ENCODE results near the gene KNSTRN.

KNSTRN gene

GRCh38 chr15:40367371-40367685, 15.2 kb upstream of the KNSTRN start:
- no peak for DNase-seq

DNA sequence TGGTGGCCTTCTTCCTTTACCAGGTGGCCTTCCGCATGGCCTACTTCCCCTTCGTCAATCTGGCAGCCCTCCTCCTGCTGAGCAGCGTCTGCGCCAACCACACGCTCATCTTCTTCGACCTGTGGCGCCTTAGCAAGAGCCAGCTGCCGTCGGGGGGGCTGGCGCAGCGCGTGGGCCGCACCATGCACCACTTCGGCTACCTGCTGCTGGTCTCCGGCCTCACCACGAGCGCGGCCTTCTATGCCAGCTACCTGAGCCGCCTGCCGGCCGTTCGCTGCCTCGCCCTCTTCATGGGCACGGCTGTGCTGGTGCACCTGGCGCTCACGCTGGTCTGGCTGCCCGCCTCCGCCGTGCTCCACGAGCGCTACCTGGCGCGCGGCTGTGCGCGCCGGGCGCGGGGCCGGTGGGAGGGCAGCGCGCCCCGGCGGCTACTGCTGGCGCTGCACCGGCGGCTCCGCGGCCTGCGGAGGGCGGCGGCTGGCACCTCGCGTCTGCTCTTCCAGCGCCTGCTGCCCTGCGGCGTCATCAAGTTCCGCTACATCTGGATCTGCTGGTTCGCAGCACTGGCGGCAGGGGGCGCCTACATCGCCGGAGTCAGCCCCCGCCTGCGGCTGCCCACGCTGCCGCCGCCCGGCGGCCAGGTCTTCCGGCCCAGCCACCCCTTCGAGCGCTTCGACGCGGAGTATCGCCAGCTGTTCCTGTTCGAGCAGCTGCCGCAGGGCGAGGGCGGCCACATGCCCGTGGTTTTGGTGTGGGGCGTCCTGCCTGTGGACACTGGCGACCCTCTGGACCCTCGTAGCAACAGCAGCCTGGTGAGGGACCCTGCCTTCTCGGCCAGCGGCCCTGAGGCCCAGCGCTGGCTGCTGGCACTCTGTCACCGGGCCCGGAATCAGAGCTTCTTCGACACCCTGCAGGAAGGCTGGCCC, 14.6 kb upstream of the KNSTRN start:
- DNase-seq: peak; percentile 76

DNA sequence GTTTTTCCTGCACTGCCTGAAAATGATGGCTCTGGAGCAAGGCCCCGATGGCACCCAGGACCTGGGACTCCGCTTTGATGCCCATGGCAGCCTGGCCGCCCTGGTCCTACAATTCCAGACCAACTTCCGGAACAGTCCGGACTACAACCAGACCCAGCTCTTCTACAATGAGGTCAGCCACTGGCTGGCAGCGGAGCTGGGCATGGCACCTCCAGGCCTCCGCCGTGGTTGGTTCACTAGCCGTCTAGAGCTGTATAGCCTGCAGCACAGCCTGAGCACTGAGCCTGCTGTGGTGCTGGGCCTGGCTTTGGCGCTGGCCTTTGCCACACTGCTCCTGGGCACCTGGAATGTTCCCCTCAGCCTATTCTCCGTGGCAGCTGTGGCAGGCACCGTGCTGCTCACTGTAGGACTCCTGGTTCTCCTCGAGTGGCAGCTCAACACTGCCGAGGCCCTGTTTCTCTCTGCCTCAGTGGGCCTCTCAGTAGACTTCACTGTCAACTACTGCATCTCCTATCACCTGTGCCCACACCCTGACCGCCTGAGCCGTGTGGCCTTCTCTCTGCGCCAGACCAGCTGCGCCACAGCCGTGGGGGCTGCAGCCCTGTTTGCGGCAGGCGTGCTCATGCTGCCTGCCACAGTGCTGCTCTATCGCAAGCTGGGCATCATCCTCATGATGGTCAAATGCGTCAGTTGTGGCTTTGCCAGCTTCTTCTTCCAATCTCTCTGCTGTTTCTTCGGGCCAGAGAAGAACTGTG, 13.6 kb upstream of the KNSTRN start:
- no peak for DNase-seq

GRCh38 chr15:40369474-40369869, 13.0 kb upstream of the KNSTRN start:
- no peak for DNase-seq

GRCh38 chr15:40369971-40370370, 12.6 kb upstream of the KNSTRN start:
- no peak for DNase-seq

DNA sequence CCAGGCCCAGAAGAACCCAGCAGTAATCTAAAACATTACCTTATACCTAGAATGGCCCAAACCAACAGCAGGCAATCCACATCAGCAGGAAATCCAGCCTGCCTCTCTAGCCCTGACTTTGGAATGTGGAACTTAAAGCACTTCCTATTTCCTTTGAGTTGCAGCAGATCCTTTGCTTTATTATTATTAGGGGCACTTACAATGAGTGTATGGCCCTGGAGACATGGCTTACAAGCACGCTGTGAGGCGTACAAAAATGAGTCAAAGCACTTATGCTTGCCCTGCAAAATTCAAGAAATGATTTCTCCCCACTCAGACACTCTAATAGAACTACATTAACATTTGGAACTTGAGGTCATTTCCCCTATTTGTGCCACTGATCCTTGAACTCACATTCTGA, 9.5 kb upstream of the KNSTRN start:
- no peak for DNase-seq

GRCh38 chr15:40377606-40378005, 4.9 kb upstream of the KNSTRN start:
- DNase-seq: no peak

GRCh38 chr15:40379374-40379773, 3.1 kb upstream of the KNSTRN start:
- DNase-seq: no peak

GRCh38 chr15:40379853-40380252, 2.7 kb upstream of the KNSTRN start:
- peak; percentile 56 for DNase-seq

- no peak for DNase-seq
Observed at GRCh38 chr15:40380636-40381035, 1.9 kb upstream of the KNSTRN start.

GRCh38 chr15:40381818-40382529, 547 bp upstream of the KNSTRN start:
- no peak for DNase-seq

- no peak for DNase-seq
Observed at GRCh38 chr15:40386480-40386879, 4.0 kb downstream of the KNSTRN start.

DNA sequence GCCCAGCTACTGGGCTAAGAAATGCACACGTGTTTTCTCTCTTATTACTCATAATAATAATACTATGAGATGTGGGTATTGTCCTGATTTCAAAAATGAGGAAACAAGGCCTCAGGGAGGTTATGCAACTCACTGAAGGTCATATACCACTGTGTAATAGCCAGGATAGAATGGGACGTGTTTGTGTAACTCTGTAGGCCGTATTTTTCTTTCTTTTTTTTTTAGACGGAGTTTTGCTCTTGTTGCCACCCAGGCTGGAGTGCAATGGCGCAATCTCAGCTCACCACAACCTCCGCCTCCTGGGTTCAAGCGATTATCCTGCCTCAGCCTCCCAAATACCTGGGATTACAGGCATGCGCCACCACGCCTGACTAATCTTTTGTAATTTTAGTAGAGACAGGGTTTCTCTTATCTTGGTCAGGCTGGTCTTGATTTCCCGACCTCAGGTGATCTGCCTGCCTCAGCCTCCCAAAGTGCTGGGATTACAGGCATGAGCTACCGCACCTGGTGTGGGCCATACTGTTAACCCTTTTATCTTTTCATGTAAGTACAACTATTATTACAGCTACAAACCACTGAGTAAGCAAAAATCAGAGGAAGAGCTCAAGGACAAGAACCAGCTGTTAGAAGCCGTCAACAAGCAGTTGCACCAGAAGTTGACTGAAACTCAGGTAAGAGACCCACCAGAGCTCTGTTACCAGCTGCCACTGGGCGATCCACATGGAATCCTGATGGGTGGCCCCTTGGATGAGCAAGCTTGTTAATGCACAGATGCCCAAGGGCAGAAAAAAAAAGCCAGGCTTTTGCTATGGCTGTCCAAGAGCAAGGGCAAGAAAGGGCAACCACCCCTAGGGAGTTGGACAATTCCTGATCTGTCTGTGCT, 6.7 kb downstream of the KNSTRN start:
- no peak for DNase-seq

- DNase-seq: no peak
Observed at GRCh38 chr15:40389824-40390595, 7.5 kb downstream of the KNSTRN start.

- no peak for DNase-seq
Observed at GRCh38 chr15:40392986-40393948, 10.7 kb downstream of the KNSTRN start.

- no peak for DNase-seq
Observed at GRCh38 chr15:40397688-40398412, 15.3 kb downstream of the KNSTRN start.

DNA sequence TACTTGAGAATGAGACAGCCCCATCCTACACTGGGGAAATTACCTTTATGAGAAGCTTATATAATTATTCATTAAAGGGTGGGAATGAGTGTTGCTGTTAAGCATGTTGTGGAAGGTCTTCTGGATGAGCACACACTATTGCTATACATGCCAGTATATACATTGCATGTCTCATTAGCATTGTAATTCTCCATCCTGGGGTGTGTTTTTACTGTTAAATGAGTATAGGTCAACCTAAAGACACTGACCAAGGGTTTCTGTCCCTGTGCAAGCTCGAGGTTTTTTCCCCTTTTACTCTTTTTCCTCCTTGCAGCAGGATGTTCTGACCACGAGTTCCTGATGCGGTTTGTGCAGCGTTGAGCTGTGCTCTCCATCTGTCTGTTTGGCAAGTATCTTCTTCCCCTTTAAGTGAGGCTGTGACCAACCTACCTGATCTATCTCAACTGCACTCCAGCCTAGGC, 15.9 kb downstream of the KNSTRN start:
- no peak for DNase-seq

DNA sequence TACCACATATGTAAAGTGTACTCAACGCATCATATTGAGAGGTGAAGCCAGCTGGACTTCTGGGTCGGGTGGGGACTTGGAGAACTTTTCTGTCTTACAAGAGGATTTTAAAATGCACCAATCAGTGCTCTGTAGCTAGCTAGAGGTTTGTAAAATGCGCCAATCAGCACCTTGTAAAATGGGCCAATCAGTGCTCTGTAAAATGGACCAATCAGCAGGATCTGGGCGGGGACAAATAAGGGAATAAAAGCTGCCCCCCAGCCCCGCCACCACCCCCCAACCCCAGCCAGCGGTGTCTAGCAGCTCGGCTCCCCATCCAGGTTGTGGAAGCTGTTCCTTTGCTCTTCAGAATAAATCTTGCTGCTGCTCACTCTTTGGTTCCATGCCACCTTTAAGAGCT, 16.8 kb downstream of the KNSTRN start:
- DNase-seq: no peak

DNA sequence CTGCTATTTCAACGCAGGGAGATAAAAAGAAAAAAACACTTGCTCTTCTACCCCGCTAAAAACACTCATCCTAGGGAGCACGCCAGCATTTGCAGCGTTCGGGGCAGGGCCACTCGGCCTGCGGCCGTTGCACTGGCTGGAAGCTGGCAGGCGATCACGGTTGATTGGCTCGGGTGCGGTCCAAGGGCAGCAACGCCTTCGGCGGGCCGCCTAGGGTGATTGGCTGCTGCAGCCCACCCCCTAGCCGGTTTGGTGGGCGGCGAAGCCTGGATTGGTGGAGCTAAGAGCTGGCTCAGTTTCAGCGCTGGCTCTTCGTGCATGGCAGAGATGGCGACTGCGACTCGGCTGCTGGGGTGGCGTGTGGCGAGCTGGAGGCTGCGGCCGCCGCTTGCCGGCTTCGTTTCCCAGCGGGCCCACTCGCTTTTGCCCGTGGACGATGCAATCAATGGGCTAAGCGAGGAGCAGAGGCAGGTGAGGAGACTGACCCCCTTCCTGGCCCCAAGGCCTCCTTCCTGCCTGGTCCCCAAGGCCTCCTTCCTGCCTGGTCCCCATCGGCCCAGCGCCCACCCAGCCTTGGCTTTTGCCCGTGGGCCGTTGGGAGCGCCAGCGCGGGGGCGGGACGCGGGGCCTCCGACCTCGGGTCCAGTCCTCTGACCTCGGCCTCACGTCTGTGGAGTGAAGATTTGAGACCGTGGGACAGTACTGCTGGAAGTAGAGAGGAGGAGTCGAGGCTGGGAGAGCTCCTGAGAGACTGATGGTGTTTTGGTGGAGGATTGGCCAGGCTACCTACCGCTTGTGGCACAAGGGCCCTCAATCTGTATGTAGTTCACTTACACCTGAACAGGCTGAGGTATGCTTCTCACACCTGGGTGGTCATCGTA, 23.2 kb downstream of the KNSTRN start, which contains the start of gene IVD:
TSS of gene IVD (plus strand) at position 295 of the 881 bp plus-strand sequence. CDS start at position 328, 33 bp downstream.
- peak; percentile 81 for DNase-seq
